G401 (cell line): ENCODE data around the gene HNRNPUL1. TPM values are rescaled to one million over a fixed set of nuclear protein-coding genes. Genes with fewer than 3 reads are reported as not detected.

Source experiments
- DNase-seq: peaks from one replicate; pipeline ENCODE4 v3.0.0-alpha.2; 2015; ENCODE audit warnings: low spot score
- in situ Hi-C: cut with HindIII; loops from 2 replicates; pipeline ENCODE4 v1.10.0; 2016; ENCODE audit warnings: low sequenced_read_pairs, mixed read lengths
- total RNA-seq: library from RNA; depleted of rRNA; stranded (reverse); fragments of >200 nt; shearing (Covaris generic); gene quantifications from 2 replicates; pipeline ENCODE4 v1.2.3, GENCODE V29; 2014

The HNRNPUL1 gene
- total RNA-seq, 1 experiment from 2014 or later = 116 TPM

DNA sequence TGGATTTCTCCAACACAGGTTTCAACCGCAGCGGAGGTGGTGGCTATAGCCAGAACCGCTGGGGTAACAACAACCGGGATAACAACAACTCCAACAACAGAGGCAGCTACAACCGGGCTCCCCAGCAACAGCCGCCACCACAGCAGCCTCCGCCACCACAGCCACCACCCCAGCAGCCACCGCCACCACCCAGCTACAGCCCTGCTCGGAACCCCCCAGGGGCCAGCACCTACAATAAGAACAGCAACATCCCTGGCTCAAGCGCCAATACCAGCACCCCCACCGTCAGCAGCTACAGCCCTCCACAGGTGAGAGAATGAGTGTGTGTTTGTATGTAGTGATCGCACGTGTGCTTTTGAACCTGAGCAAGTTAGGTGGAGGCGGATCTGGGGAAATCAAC, 39.8 kb downstream of the HNRNPUL1 start:
- DNase-seq = no peak
- in situ Hi-C loops = no loop called here

DNA sequence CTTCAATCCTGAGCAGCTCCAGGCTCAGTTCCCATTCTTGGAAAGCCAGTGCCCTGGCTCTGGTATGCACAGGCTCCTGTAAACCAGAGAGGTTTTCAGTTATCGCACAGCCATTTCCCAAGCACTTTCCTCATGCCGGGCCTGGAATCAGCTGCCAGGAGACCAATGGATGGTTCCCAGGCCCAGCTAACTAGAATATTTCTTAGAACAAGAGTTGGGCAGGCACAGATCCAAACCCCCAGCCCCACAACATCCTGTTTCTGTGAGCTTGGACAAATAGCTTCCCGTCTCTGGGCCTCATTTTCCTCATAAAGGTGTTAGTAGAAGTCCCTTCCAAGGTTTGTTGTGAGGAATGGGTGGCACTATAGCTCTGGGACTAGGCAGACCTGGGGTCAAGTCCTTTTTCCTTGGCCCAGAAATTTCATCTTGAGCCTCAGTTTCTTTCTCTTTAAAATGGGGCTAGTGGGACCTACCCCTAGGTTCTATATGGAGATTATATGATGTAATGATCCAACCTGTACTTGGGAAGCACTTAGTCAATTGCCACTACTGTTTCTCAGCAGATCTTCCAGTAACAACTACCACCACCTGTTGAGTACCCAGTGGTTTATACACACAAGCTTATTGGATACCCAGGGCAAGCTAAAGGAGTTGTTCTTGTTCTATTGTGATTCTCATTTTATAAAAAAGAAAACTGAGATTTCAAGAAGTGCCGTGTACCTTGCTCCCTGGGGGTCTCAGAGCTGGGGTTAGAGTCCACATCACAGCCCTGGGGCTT, 40.7 kb downstream of the HNRNPUL1 start:
- no peak for DNase-seq
- in situ Hi-C loops = no loop called here

GRCh38 chr19:41305927-41306793, 42.0 kb downstream of the HNRNPUL1 start:
- DNase-seq = no peak
- in situ Hi-C loops = no loop called here

DNA sequence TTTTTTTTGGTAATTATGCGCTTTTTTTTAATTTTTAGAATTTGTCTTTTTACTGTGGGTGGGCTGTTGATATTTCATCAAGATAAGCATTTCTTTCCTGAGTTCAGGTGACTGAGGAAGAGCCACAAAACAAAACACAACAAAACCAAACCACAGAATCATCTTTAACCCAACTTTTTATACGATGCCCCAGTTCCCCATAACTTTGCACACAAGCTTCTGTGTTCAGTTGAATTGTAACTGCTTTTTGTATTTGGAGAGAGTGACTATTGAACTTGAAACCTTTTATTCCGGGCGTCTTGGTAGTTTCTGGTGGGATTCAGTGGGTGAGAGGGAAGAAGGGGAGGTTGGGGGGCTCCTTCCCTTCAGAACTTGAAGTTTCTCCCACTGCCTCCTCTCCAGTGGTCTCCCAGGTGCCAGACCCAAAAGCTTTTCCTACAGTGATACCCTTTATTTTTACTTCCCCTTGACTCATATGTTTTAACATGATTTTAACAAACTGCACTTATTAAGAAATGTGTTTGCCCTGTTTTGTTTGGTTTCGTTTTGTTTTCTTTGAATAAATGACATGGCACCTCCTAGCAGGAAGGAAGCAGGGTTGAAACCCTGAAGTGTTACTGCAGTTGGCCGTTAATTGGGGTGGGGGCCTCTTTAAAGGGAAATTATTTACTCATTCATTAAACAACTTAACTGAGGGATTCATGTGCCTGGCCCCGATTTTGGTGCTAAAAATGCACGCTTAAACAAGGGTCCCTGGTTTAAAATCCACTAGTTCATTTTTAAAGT, 43.1 kb downstream of the HNRNPUL1 start:
- no peak for DNase-seq
- in situ Hi-C loops = no loop called here

GRCh38 chr19:41307954-41308449, 43.8 kb downstream of the HNRNPUL1 start:
- in situ Hi-C loops = no loop called here
- DNase-seq = no peak

DNA sequence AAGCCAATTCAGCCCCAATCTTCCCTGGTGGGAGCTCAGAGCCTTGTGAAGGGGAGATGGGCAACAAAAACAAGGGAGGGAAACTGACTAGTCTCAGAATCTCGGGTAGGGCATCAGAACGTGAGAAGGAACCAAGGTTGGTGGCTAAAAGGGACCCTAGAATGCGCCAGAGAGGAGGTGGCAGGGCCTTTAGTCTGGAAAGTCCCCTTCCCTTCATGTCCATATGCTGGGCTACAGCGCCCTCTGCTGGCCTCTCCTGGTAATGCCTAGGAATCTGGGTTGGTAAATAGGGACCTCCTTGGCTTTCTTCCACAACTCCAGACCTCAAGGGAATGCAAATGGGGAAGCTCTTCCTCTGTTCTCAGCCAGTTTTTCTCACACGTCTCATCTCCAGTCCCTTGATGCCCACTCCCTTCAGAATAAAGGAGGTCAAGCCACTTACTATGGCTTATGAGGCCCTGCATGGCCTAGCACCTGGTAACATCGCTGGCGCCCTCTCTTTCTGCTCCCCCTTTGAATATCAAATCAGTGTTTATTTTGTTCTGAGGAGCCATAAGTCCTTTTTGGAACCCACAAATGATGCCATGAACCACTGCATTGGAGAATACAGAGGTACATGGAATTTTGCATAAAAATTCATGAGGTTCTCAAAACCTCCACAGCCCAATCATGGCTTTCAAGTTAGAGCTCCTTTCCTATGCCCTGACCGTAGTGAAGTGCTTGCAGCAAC, 44.4 kb downstream of the HNRNPUL1 start:
- in situ Hi-C loops = no loop called here
- peak; percentile 88 for DNase-seq

- in situ Hi-C loops = no loop called here
- DNase-seq = peak; percentile 37
Measured at GRCh38 chr19:41309180-41310032, 45.2 kb downstream of the HNRNPUL1 start.

- DNase-seq = peak; percentile 88
- in situ Hi-C loops = no loop called here
Measured at GRCh38 chr19:41310033-41310831, 46.1 kb downstream of the HNRNPUL1 start, which contains the start of gene CCDC97. Gene CCDC97 (plus strand): TSS chr19:41310172. CDS start chr19:41310311, 139 bp downstream.

DNA sequence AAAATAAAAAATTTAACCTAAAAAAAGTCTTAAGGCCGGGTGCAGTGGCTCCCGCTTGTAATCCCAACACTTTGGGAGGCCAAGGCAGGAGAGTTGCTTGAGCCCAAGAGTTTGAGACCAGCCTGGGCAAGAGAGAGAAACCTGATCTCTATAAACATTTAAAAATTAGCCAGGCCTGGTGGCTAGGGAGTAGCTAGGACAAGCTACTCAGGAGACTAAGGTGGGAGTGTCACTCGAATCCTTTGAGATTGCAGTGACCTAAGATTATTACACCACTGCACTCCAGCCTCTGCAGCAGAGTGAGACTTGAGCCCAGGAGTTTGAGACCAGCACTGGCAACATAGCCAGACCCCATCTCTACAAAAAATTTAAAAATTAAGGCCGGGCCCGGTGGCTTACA, 46.9 kb downstream of the HNRNPUL1 start:
- no peak for DNase-seq
- in situ Hi-C loops = no loop called here

- no peak for DNase-seq
- in situ Hi-C loops = no loop called here
Measured at GRCh38 chr19:41311613-41312012, 47.4 kb downstream of the HNRNPUL1 start.

DNA sequence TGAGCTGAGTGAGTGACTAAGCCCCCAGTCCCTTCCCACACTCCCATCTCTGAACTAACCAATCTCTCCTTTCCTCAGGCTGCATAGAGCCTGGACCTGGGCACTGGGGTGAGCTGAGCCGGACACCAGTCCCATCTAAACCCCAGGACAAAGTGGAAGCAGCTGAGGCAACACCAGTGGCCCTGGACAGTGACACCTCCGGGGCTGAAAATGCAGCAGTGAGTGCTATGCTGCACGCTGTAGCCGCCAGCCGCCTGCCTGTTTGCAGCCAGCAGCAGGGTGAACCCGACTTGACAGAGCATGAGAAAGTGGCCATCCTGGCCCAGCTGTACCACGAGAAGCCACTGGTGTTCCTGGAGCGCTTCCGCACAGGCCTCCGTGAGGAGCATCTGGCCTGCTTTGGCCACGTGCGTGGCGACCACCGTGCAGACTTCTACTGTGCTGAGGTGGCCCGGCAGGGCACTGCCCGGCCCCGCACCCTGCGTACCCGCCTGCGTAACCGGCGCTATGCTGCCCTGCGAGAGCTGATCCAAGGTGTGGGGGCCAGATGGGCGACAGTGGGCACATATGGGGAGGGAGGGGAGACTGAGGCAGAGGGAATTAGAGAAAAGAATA, 52.2 kb downstream of the HNRNPUL1 start:
- DNase-seq = no peak
- in situ Hi-C loops = no loop called here

GRCh38 chr19:41318696-41319499, 54.7 kb downstream of the HNRNPUL1 start:
- no peak for DNase-seq
- in situ Hi-C loops = no loop called here

DNA sequence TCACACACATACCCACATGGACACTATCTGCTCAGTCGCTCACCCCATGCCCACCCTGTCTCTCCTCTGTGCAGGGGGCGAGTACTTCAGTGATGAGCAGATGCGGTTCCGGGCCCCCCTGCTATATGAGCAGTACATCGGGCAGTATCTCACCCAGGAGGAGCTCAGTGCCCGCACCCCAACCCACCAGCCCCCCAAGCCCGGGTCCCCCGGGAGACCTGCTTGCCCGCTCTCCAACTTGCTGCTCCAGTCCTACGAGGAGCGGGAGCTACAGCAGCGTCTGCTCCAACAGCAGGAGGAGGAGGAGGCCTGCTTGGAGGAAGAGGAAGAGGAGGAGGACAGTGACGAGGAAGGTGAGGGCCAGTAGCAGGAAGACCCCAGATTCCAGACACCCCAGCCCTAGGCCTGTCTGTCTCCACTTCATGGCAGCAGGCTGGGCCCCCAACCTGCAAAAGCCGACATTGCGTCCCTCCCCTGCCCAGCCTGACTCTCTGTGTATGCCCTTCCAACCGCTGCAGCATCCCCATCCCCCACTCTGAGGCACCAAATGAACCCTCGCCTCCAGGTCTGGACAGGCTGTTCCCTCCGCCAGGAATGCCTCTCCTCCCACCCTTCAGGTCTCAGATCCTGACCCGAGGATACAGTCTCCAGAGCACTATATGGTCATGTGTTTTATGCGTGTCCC, 55.5 kb downstream of the HNRNPUL1 start:
- in situ Hi-C loops = no loop called here
- DNase-seq = no peak

- DNase-seq = no peak
- in situ Hi-C loops = no loop called here
Measured at GRCh38 chr19:41320185-41320518, 56.0 kb downstream of the HNRNPUL1 start.

DNA sequence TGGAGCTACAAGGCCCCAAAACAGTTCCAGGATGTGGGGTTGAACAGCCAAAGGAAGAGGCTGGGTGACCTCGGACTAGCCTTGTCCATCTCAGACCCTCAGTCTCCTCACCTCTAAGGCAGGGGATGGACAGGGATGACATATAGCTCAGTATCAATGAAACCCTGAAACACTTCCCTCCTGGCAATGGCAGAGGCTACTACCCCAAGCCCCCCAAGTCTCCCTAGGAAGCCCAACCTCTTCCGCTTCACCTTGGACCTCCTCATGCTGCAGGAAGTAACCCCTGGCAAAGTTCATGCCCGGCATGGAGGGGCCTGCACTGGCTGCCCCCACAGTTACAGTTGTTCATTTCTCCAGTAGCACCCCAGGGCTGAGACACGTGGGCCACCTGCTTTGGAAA, 56.4 kb downstream of the HNRNPUL1 start:
- in situ Hi-C loops = no loop called here
- no peak for DNase-seq

GRCh38 chr19:41321204-41321599, 57.0 kb downstream of the HNRNPUL1 start:
- in situ Hi-C loops = no loop called here
- no peak for DNase-seq
